Coronary artery (tissue), 2 donors: ENCODE data around the gene GALNT18.
A peak's percentile ranks its signal among the peaks of the same experiment; 100 is the strongest.

ENCODE experiments used
- DNase-seq: peaks from one replicate; pipeline ENCODE4 v3.0.0-alpha.2; 2017; ENCODE audit warnings: low spot score
- H3K27ac ChIP-seq, 2 donors: fragments of 200-600 bp; sonication (generic); one replicate each; pipeline ENCODE4 v1.5.1; 2016 to 2019
- H3K4me3 ChIP-seq: fragments of 200-600 bp; sonication (generic); 2 replicates; pipeline ENCODE4 v1.5.1; 2016; ENCODE audit warnings: mild to moderate bottlenecking, moderate library complexity
- CTCF ChIP-seq: fragments of 200-600 bp; sonication (generic); IDR thresholded peaks from one replicate; pipeline ENCODE4 v1.5.1; 2019; ENCODE audit warnings: antibody characterized with exemption

Gene GALNT18

GRCh38 chr11:11231763-11232162 is 390.0 kb downstream of the GALNT18 start:
- TF ChIP-seq CTCF = no peak
- no peak for DNase-seq
- Histone ChIP-seq H3K27ac (no peak overlapping the region), H3K4me3 (no peak overlapping the region)

GRCh38 chr11:11230802-11231562 is 390.8 kb downstream of the GALNT18 start:
- no peak overlapping the region for H3K4me3 ChIP-seq
- DNase-seq = no peak
- no peak overlapping the region for H3K27ac ChIP-seq
- TF ChIP-seq CTCF = no peak

GRCh38 chr11:11230087-11230486 is 391.7 kb downstream of the GALNT18 start:
- no peak overlapping the region for H3K27ac ChIP-seq
- no peak for TF ChIP-seq CTCF
- no peak overlapping the region for H3K4me3 ChIP-seq
- DNase-seq = no peak

- no peak overlapping the region for H3K27ac ChIP-seq
- no peak for TF ChIP-seq CTCF
- peak; percentile 28 for DNase-seq
- H3K4me3 ChIP-seq = no peak overlapping the region
These were observed 392.2 kb downstream of the GALNT18 start for GRCh38 chr11:11229647-11230046.

- TF ChIP-seq CTCF = no peak
- no peak overlapping the region for H3K27ac ChIP-seq
- DNase-seq = no peak
- H3K4me3 ChIP-seq = no peak overlapping the region
These were observed 394.3 kb downstream of the GALNT18 start for GRCh38 chr11:11227296-11228085.
